Measurements from ENCODE around the gene MYO3B.
A peak's percentile ranks its signal among the peaks of the same experiment; 100 is the strongest.

Gene MYO3B

GRCh38 chr2:170408461-170409163, 230.7 kb downstream of the MYO3B start:
- Histone ChIP-seq H3K4me3 (ENCODE audit: low read depth, low read length) (no peak overlapping the region), H3K27ac (ENCODE audit: extremely low read depth, low read depth, low read length) (no peak overlapping the region), H3K4me1 (ENCODE audit: control insufficient read depth, insufficient read depth, low read length) (no peaks in the 10 kb centered on the region), H3K9me3 (ENCODE audit: control insufficient read depth, insufficient read depth, low read depth, low read length) (no peaks in the 10 kb centered on the region), H3K36me3 (ENCODE audit: control insufficient read depth in 2 of 2, insufficient read depth in 1 of 2, low read length in 2 of 2) (no peaks in the 10 kb centered on the region)
- CTCF ChIA-PET = interaction anchor here (0.5 to 2.9 kb wide), 79 partner anchors 10 to 1399 kb away, joined by 3 to 56 read pairs (median 5); partner anchors contain the start of genes ERICH2 and GAD1
- POLR2A ChIA-PET = interaction anchor here (0.6 kb wide), 1 partner anchor 116 kb away, joined by 7 read pairs; no protein-coding TSS in a partner anchor
- TF ChIP-seq ZNF768 (tag by site-specific recombination; IDR thresholded peaks at IDR 0.05) (no peak), ZNF10 (tag by site-specific recombination; IDR thresholded peaks at IDR 0.05) (peak; percentile 87)

GRCh38 chr2:170409164-170409535, 231.2 kb downstream of the MYO3B start:
- POLR2A ChIA-PET = no interaction called here
- peak overlapping the region; percentile 11; the same call in 1 of the 2 replicates for H3K4me3 ChIP-seq (ENCODE audit: low read depth, low read length)
- CTCF ChIA-PET = interaction anchor here (0.5 to 2.9 kb wide), 86 partner anchors 10 to 1399 kb away, joined by 3 to 56 read pairs (median 4); partner anchors contain the start of gene GAD1
- H3K36me3 ChIP-seq (ENCODE audit: control insufficient read depth in 2 of 2, insufficient read depth in 1 of 2, low read length in 2 of 2) = no peaks in the 10 kb centered on the region
- H3K9me3 ChIP-seq (ENCODE audit: control insufficient read depth, insufficient read depth, low read depth, low read length) = no peaks in the 10 kb centered on the region
- no peaks in the 10 kb centered on the region for H3K4me1 ChIP-seq (ENCODE audit: control insufficient read depth, insufficient read depth, low read length)
- H3K27ac ChIP-seq (ENCODE audit: extremely low read depth, low read depth, low read length) = no peak overlapping the region
- TF ChIP-seq TSHZ1 (tag by site-specific recombination; IDR thresholded peaks at IDR 0.05; ENCODE audit: borderline replicate concordance) (no peak), ZSCAN5A (tag by site-specific recombination; IDR thresholded peaks at IDR 0.05) (no peak), ZNF704 (tag by site-specific recombination; IDR thresholded peaks at IDR 0.05) (no peak), ZNF16 (tag by site-specific recombination; IDR thresholded peaks at IDR 0.05; ENCODE audit: low read depth) (no peak), CTCF (tag by site-specific recombination; IDR thresholded peaks at IDR 0.05) (peak; percentile 57), PRDM1 (tag by site-specific recombination; IDR thresholded peaks at IDR 0.05) (no peak), REST (tag by site-specific recombination; IDR thresholded peaks at IDR 0.05) (no peak), FEZF1 (tag by site-specific recombination; IDR thresholded peaks at IDR 0.05) (no peak), KLF8 (tag by site-specific recombination; IDR thresholded peaks at IDR 0.05) (no peak), ZNF768 (tag by site-specific recombination; IDR thresholded peaks at IDR 0.05) (0 out of 2 replicates have a peak, but pooled peaks have one; percentile 25), ZNF843 (tag by site-specific recombination; IDR thresholded peaks at IDR 0.05) (no peak), ZNF394 (tag by site-specific recombination; IDR thresholded peaks at IDR 0.05; ENCODE audit: borderline replicate concordance) (no peak), GFI1B (tag by site-specific recombination; IDR thresholded peaks at IDR 0.05) (no peak), ZNF148 (tag by site-specific recombination; IDR thresholded peaks at IDR 0.05; ENCODE audit: borderline replicate concordance) (no peak), ZNF645 (tag by site-specific recombination; IDR thresholded peaks at IDR 0.05) (no peak), OSR2 (tag by site-specific recombination; IDR thresholded peaks at IDR 0.05) (no peak)

Data from HEK293 (cell line).